Stimulated activated CD4-positive, alpha-beta T cell treated with anti-CD3 and anti-CD28 coated beads, Interleukin-1b, Interleukin-23, amount 100 ng/mL, for 4 hours (primary cell): ENCODE results near the gene HLX.

ENCODE experiments used
- DNase-seq, 2 donors: peaks; one replicate each; pipeline ENCODE4 v3.0.0-alpha.2; 2020; ENCODE audit warnings: low read depth in 2 of 2

Gene HLX

GRCh38 chr1:220925707-220926106 lies 46.5 kb downstream of the HLX start:
- DNase-seq: no peak

DNA sequence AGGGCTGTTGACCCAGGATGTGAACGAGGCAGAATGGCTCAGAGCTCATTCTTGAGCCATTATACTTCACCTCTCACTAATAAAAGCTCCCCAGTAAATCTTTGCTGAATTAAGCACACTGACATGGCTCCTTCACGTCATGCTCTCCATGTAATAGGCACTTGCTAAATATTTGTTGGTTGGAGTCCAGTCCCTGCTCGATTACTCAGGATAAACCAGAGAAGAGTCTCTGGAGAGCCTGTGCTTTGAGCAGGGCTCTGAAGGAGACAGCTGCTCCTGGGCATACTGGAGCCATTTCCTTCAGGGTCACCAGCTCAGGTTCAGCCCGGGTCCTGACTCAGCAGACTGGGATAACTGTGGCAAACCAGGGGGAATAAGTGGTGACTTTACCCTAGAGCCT lies 46.9 kb downstream of the HLX start:
- DNase-seq: no peak

DNA sequence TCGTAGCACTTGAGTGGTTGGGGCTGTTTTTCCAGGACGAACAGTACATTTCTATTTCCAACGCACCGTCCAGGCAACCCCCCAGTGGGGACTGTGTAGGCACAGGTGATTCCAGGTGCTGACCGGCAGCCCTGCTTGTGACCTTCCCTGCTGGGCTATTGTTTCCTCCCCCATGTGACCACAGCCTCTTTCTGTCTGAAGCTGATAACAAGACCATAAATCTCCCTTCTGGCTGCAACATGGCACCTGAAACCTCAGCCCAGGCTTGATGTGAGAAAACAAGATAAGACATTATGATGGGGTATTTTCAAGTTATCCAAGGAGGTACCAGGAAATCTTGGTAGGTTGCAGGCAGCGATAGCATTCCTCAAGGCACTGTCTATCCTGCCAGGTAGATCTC lies 48.2 kb downstream of the HLX start:
- no peak for DNase-seq

- DNase-seq: no peak
Observed at GRCh38 chr1:220928320-220928719, 49.1 kb downstream of the HLX start.

GRCh38 chr1:220928725-220929300 lies 49.6 kb downstream of the HLX start:
- no peak for DNase-seq

- no peak for DNase-seq
Observed at GRCh38 chr1:220929304-220929703, 50.1 kb downstream of the HLX start.
